Subcutaneous abdominal adipose tissue (tissue), 5 donors: ENCODE data around the gene LRP10.
"Not testable (repeated sequence)": the region's sequence is repeated elsewhere in the genome, so short reads cannot be mapped to it uniquely, and the experiment has no call there.

Experiments
- H3K27ac ChIP-seq: one replicate; pipeline ENCODE4 v1.7.0; 2013; ENCODE audit warnings: low read depth, mild to moderate bottlenecking, inconsistent platforms, low read length, moderate library complexity
- H3K27me3 ChIP-seq, 5 donors: one replicate each; pipeline ENCODE4 v1.7.0; 2013; ENCODE audit warnings: low read length in 5 of 5, inconsistent platforms in 1 of 5; ENCODE audit not compliant: control insufficient read depth in 5 of 5, insufficient read depth in 4 of 5
- H3K36me3 ChIP-seq, 5 donors: one replicate each; pipeline ENCODE4 v1.7.0; 2013; ENCODE audit warnings: low read length in 5 of 5; ENCODE audit not compliant: control insufficient read depth in 5 of 5, insufficient read depth in 5 of 5
- H3K4me1 ChIP-seq, 5 donors: one replicate each; pipeline ENCODE4 v1.7.0; 2013; ENCODE audit warnings: low read length in 5 of 5, mild to moderate bottlenecking in 3 of 5, moderate library complexity in 1 of 5; ENCODE audit not compliant: control insufficient read depth in 5 of 5, insufficient read depth in 5 of 5
- H3K4me3 ChIP-seq, 5 donors: one replicate each; pipeline ENCODE4 v1.7.0; 2013; ENCODE audit warnings: low read length in 5 of 5, low read depth in 1 of 5
- H3K9ac ChIP-seq, 5 donors: one replicate each; pipeline ENCODE4 v1.7.0; 2013; ENCODE audit warnings: low read length in 5 of 5, mild to moderate bottlenecking in 4 of 5, moderate library complexity in 3 of 5
- H3K9me3 ChIP-seq, 5 donors: one replicate each; pipeline ENCODE4 v1.7.0; 2013; ENCODE audit warnings: low read length in 5 of 5; ENCODE audit not compliant: control insufficient read depth in 5 of 5
- donor health status: healthy.
- donor health status: healthy.
- donor health status: healthy.
- donor health status: healthy.
- donor health status: healthy.

Gene LRP10

GRCh38 chr14:22914836-22915235 is 43.3 kb downstream of the LRP10 start:
- H3K9me3 ChIP-seq, H3K9ac ChIP-seq, H3K27ac ChIP-seq, H3K27me3 ChIP-seq, H3K4me3 ChIP-seq: not testable (repeated sequence)
- H3K4me1 ChIP-seq: peaks cover 6 to 32% (median 26%) of the 10 kb centered on the region in 5 donors
- H3K36me3 ChIP-seq: peaks cover 0 to 20% (median 2%) of the 10 kb centered on the region in 5 donors

DNA sequence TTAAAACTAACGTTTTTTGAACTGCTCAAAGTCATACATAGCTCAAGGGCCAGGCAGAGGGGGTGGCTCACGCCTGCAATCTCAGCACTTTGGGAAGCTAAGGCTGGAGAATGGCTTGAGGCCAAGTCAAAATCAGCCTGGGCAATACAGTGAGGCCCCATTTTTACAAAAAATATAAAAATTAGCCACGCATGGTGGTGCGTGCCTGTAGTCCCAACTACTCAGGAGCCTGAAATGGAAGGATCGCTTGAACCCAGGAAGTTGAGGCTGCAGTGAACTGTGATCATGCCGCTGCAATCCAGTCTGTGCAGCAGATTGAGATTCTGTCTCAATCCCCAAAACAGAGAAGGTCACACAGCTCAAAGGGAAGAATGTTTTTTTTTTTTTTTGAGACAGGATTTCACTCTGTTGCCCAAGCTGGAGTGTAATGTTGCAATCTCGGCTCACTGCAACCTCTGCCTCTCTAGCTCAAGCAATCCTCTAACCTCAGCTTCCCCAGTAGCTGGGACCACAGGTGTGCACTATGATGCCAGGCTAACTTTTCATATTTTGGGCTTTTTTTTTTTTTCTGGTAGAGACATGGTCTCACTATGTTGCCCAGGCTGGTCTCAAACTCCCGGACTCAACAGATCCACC is 44.5 kb downstream of the LRP10 start:
- H3K27me3 ChIP-seq: peaks cover 0 to 3% (median 0%) of the 10 kb centered on the region in 5 donors
- peak overlapping the region; percentile 52 for H3K27ac ChIP-seq
- no peak overlapping the region for H3K4me3 ChIP-seq
- H3K4me1 ChIP-seq: peaks cover 6 to 33% (median 26%) of the 10 kb centered on the region in 5 donors
- H3K9ac ChIP-seq: peak overlapping the region in 1 of 5 donors; percentile 11
- no peaks in the 10 kb centered on the region for H3K9me3 ChIP-seq
- peaks cover 2 to 18% (median 10%) of the 10 kb centered on the region in 5 donors for H3K36me3 ChIP-seq

GRCh38 chr14:22918804-22919600 is 47.5 kb downstream of the LRP10 start, which contains the start of gene RBM23:
Gene RBM23, minus strand, starts transcription at chr14:22919149.
- Histone ChIP-seq H3K4me3 (peak within 1 kb of the TSS; percentile 92 to 96 (median 95)), H3K36me3 (peaks cover 17 to 34% (median 29%) of the 10 kb centered on the region in 5 donors), H3K9ac (peak within 1 kb of the TSS; percentile 69 to 98 (median 97)), H3K4me1 (peaks cover 6 to 37% (median 26%) of the 10 kb centered on the region in 5 donors), H3K27ac (peak within 1 kb of the TSS; percentile 99), H3K27me3 (peaks cover 0 to 3% (median 0%) of the 10 kb centered on the region in 5 donors), H3K9me3 (no peaks in the 10 kb centered on the region)

DNA sequence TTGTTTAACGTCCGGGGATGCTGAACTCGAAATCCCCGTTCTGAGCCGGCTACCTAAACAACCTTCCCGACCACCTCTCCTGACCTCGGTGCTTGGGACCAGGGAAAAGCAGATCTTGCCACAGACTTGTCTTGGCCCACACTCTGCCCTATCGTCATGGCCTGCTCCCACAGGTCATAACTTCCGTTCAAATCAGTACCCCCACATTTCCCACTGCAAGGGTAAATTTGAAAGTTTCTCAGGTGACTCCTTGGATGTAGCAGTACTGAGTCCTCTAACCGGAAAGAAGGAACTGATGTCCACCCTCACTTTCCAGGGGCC is 48.0 kb downstream of the LRP10 start:
- H3K9me3 ChIP-seq: no peaks in the 10 kb centered on the region
- peaks cover 0 to 3% (median 0%) of the 10 kb centered on the region in 5 donors for H3K27me3 ChIP-seq
- H3K9ac ChIP-seq: peak overlapping the region in 4 of 5 donors; percentile 47 to 68 (median 58)
- peak overlapping the region; percentile 65 to 96 (median 92) for H3K4me3 ChIP-seq
- peak overlapping the region; percentile 99 for H3K27ac ChIP-seq
- H3K4me1 ChIP-seq: peaks cover 6 to 37% (median 26%) of the 10 kb centered on the region in 5 donors
- peaks cover 17 to 40% (median 35%) of the 10 kb centered on the region in 5 donors for H3K36me3 ChIP-seq

DNA sequence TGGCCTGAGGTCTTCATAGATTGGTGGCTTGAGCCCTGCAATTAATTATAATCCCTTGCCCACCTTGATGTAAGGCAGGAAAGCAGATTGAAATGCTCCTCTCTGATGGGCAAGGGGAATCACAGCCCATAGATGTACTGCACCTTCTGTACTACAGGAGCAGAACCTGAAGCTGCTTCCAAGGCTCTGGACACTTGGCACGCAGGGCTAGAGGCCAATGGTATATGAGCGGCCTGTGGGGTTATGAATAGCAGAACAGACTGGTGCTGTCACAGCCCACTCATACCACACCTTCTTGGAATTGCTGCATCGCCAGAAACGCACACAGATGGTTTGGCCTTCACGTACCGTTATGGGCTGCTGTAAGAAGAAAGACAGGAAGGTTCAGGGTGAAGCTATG is 49.2 kb downstream of the LRP10 start:
- Histone ChIP-seq H3K36me3 (peaks cover 17 to 44% (median 39%) of the 10 kb centered on the region in 5 donors), H3K27me3 (peaks cover 0 to 3% (median 0%) of the 10 kb centered on the region in 5 donors), H3K4me1 (peaks cover 6 to 33% (median 22%) of the 10 kb centered on the region in 5 donors), H3K9ac (no peak overlapping the region), H3K9me3 (no peaks in the 10 kb centered on the region), H3K4me3 (no peak overlapping the region), H3K27ac (no peak overlapping the region)

GRCh38 chr14:22922294-22922693 is 50.8 kb downstream of the LRP10 start:
- no peaks in the 10 kb centered on the region for H3K9me3 ChIP-seq
- peaks cover 0 to 3% (median 0%) of the 10 kb centered on the region in 5 donors for H3K27me3 ChIP-seq
- H3K36me3 ChIP-seq: peaks cover 17 to 58% (median 44%) of the 10 kb centered on the region in 5 donors
- H3K27ac ChIP-seq: no peak overlapping the region
- no peak overlapping the region for H3K9ac ChIP-seq
- H3K4me3 ChIP-seq: no peak overlapping the region
- H3K4me1 ChIP-seq: peaks cover 6 to 22% (median 16%) of the 10 kb centered on the region in 5 donors

DNA sequence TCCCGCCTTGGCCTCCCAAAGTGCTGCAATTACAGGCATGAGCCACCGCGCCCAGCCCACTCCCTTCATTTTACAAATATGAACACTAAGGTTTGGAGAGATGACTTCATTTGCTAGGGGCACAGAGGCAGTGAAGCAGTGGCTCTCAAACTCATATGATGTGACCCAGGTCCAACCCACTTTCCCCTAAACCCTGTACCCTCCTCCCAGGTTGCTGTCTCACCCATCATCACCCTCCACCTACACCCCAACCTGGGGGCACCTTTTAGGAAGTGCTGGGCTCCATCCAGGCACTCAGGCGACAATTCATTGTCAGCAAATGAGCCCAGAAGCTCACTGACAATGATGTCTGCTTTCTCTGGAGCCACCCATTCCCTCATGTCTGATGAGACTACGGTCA is 52.2 kb downstream of the LRP10 start:
- peaks cover 17 to 59% (median 46%) of the 10 kb centered on the region in 5 donors for H3K36me3 ChIP-seq

DNA sequence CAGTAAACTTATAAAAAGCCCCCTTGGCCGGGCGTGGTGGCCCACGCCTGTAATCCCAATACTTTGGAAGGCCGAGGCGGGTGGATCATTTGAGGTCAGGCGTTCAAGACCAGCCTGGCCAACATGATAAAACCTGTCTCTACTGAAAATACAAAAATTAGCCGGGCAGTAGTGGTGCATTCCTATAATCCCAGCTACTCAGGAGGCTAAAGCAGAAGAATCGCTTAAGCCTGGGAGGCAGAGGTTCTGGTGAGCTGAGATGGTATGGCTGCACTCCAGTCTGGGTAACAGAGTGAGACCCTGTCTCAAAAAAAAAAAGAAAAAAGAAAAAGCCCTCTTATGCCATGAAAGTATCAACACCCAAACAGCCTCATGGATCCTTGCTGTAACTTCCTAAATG is 54.0 kb downstream of the LRP10 start:
- Histone ChIP-seq H3K4me3 (no peak overlapping the region), H3K27me3 (peaks cover 0 to 3% (median 0%) of the 10 kb centered on the region in 5 donors), H3K27ac (no peak overlapping the region), H3K4me1 (peaks cover 10 to 30% (median 18%) of the 10 kb centered on the region in 5 donors), H3K36me3 (peaks cover 17 to 56% (median 44%) of the 10 kb centered on the region in 5 donors), H3K9me3 (no peaks in the 10 kb centered on the region), H3K9ac (no peak overlapping the region)

More for the DNA sequence above, 52.2 kb downstream of the LRP10 start:
- Histone ChIP-seq H3K27me3 (peaks cover 0 to 3% (median 0%) of the 10 kb centered on the region in 5 donors), H3K4me1 (peaks cover 10 to 23% (median 15%) of the 10 kb centered on the region in 5 donors), H3K9me3 (no peaks in the 10 kb centered on the region), H3K4me3 (no peak overlapping the region), H3K9ac (no peak overlapping the region), H3K27ac (no peak overlapping the region)

- Histone ChIP-seq H3K27ac (no peak overlapping the region), H3K36me3 (peaks cover 13 to 48% (median 37%) of the 10 kb centered on the region in 5 donors), H3K9me3 (no peaks in the 10 kb centered on the region), H3K27me3 (peaks cover 0 to 3% (median 0%) of the 10 kb centered on the region in 5 donors), H3K4me3 (no peak overlapping the region), H3K9ac (no peak overlapping the region), H3K4me1 (peaks cover 10 to 34% (median 18%) of the 10 kb centered on the region in 5 donors)
Measured at GRCh38 chr14:22926316-22926715, 54.8 kb downstream of the LRP10 start.
